Endodermal cell (in vitro differentiated cells): ENCODE data around the gene PNO1. TPM values are rescaled to one million over a fixed set of nuclear protein-coding genes. Genes with fewer than 3 reads are reported as not detected.

Source experiments
- DNase-seq: peaks from one replicate; pipeline ENCODE4 v3.0.0-alpha.2; 2017
- H3K27ac ChIP-seq: 2 replicates; pipeline ENCODE4 v1.5.1; 2013; ENCODE audit warnings: mild to moderate bottlenecking, low read depth, low read length, moderate library complexity
- H3K27me3 ChIP-seq: 2 replicates; pipeline ENCODE4 v1.6.1; 2013; ENCODE audit warnings: mild to moderate bottlenecking, low read length, moderate library complexity; ENCODE audit not compliant: insufficient read depth, control insufficient read depth, poor library complexity, severe bottlenecking
- H3K36me3 ChIP-seq: 2 replicates; pipeline ENCODE4 v1.7.0; 2013; ENCODE audit warnings: mild to moderate bottlenecking, low read length, moderate library complexity; ENCODE audit not compliant: control insufficient read depth, insufficient read depth
- H3K4me1 ChIP-seq: one replicate; pipeline ENCODE4 v1.7.0; 2013; ENCODE audit warnings: low read length; ENCODE audit not compliant: control insufficient read depth, insufficient read depth
- H3K4me3 ChIP-seq: 2 replicates; pipeline ENCODE4 v1.5.1; 2013; ENCODE audit warnings: mild to moderate bottlenecking, low read length, moderate library complexity
- H3K9ac ChIP-seq: 2 replicates; pipeline ENCODE4 v1.6.1; 2013; ENCODE audit warnings: mild to moderate bottlenecking, low read length, moderate library complexity; ENCODE audit not compliant: poor library complexity, severe bottlenecking; ENCODE audit errors: extremely low read depth
- H3K9me3 ChIP-seq: 2 replicates; pipeline ENCODE4 v1.6.1; 2013; ENCODE audit warnings: mild to moderate bottlenecking, low read length, moderate library complexity; ENCODE audit not compliant: control insufficient read depth
- H3K27ac Mint-ChIP-seq: 2 replicates; pipeline ENCODE4 v1.8.0; 2020; ENCODE audit warnings: mixed read lengths
- H3K27me3 Mint-ChIP-seq: 2 replicates; pipeline ENCODE4 v1.8.0; 2021; ENCODE audit warnings: mild to moderate bottlenecking, mixed read lengths; ENCODE audit not compliant: insufficient read depth
- H3K36me3 Mint-ChIP-seq: 2 replicates; pipeline ENCODE4 v1.8.0; 2020; ENCODE audit warnings: low read depth, mixed read lengths
- H3K4me1 Mint-ChIP-seq: 2 replicates; pipeline ENCODE4 v1.8.0; 2020; ENCODE audit warnings: mixed read lengths
- H3K4me3 Mint-ChIP-seq: 2 replicates; pipeline ENCODE4 v1.8.0; 2020; ENCODE audit warnings: mild to moderate bottlenecking, moderate library complexity, mixed read lengths
- H3K9me3 Mint-ChIP-seq: 2 replicates; pipeline ENCODE4 v1.8.0; 2020; ENCODE audit warnings: mild to moderate bottlenecking, mixed read lengths
- CTCF ChIP-seq: fragments of 200-600 bp; sonication (generic); conservative IDR thresholded peaks from 2 replicates; pipeline ENCODE4 v1.5.0; 2021; ENCODE audit warnings: antibody characterized with exemption, mild to moderate bottlenecking
- WGBS, 2 experiments: methylation state at CpG; one replicate each; pipeline versions ENCODE4 v1.1.5 to v1.1.7; 2013; ENCODE audit warnings: missing lambda C conversion rate in 2 of 2, mixed read lengths in 1 of 2; ENCODE audit not compliant: insufficient coverage in 1 of 2, insufficient read length in 1 of 2; 5-methylcytosine and 5-hydroxymethylcytosine counted together
- total RNA-seq, 2 donors: library from RNA; stranded (reverse); fragmentation: NEBNext Ultra II Directional in 1 of 2; extraction: Animal tissue kit (Norgen Biotek cat#: 25700) in 1 of 2; gene quantifications; 2 replicates in 1 of 2; 3 replicates in 1 of 2; pipeline ENCODE4 v1.2.1, GENCODE V29; 2021

Gene PNO1
- total RNA-seq, 2 donors from 2014 or later, result 16.6 to 21.3 TPM

GRCh38 chr2:68152681-68153347, 4.9 kb upstream of the PNO1 start:
- Histone ChIP-seq H3K36me3 (no peaks in the 10 kb centered on the region), H3K9ac (no peak overlapping the region), H3K9me3 (no peaks in the 10 kb centered on the region), H3K27me3 (no peaks in the 10 kb centered on the region), H3K27ac (no peak overlapping the region), H3K4me3 (no peak overlapping the region), H3K4me1 (no peaks in the 10 kb centered on the region)
- H3K36me3 Mint-ChIP-seq, result peaks cover 6% of the 10 kb centered on the region
- DNase-seq, result no peak
- H3K4me1 Mint-ChIP-seq, result peaks cover 8% of the 10 kb centered on the region
- no peak for TF ChIP-seq CTCF
- H3K27me3 Mint-ChIP-seq, result no peaks in the 10 kb centered on the region
- H3K27ac Mint-ChIP-seq, result no peak overlapping the region
- no peaks in the 10 kb centered on the region for H3K9me3 Mint-ChIP-seq
- H3K4me3 Mint-ChIP-seq, result no peak overlapping the region
- WGBS, 2 experiments, result 83 to 92% methylated on average over 2 to 3 of the region's 3 CpGs

DNA sequence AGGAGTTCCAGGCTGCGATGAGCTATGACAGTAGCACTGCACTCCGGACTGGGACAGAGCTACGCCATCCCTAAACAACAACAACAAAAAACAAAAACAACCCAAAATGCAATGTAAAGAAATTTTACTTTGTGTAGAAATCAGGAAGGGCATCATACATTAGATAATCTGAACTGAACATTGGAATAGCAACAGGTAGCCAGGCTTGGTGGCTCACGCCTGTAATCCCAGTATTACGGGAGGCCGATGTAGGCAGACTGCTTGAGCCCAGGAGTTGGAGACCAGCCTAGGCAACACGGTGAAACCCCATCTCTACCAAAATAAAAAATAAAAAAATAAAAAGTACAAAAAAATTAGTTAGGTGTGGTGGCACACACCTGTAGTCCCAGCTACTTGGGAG, 2.1 kb upstream of the PNO1 start:
- WGBS, 2 experiments, result 87% methylated on average over 5 of the region's 7 CpGs; no CpG with 5 or more reads in 1 of the 2 experiments

DNA sequence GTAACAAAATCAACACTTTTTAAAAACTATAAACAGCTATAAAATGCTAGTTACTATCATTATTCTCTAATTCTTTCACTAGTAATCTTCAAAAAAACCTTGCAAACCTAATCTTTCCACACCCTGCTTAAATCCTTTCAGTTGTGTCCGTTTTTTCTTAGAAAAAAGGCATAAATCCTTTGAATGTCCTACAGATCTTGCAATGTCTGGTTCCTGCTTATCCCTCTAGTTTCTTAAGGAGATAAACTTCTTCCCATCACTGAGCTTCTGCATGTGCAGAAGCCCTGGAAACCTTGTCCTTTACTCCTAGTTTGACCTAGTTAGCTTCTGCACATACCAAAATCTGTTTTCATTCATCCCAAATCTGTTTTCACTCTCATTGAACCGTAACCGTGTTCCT, 1.3 kb upstream of the PNO1 start:
- peak overlapping the region; percentile 100 for H3K27ac Mint-ChIP-seq
- H3K4me1 ChIP-seq, result peaks cover 2% of the 10 kb centered on the region
- no peaks in the 10 kb centered on the region for H3K27me3 Mint-ChIP-seq
- H3K4me3 Mint-ChIP-seq, result peak overlapping the region; percentile 96
- H3K27ac ChIP-seq, result peak overlapping the region; percentile 100
- H3K36me3 Mint-ChIP-seq, result peaks cover 21% of the 10 kb centered on the region
- DNase-seq, result no peak
- H3K4me3 ChIP-seq, result peak overlapping the region; percentile 99
- no peak for TF ChIP-seq CTCF
- H3K9ac ChIP-seq, result peak overlapping the region; percentile 96
- peaks cover 17% of the 10 kb centered on the region for H3K36me3 ChIP-seq
- no peaks in the 10 kb centered on the region for H3K9me3 ChIP-seq
- WGBS, 2 experiments, result 25 to 32% methylated on average over 3 of the region's 3 CpGs
- no peaks in the 10 kb centered on the region for H3K27me3 ChIP-seq
- H3K9me3 Mint-ChIP-seq, result no peaks in the 10 kb centered on the region
- peaks cover 15% of the 10 kb centered on the region for H3K4me1 Mint-ChIP-seq

More for the DNA sequence above, 2.1 kb upstream of the PNO1 start:
- no peak overlapping the region for H3K4me3 Mint-ChIP-seq
- Histone ChIP-seq H3K4me1 (peaks cover 2% of the 10 kb centered on the region), H3K36me3 (peaks cover 9% of the 10 kb centered on the region), H3K9ac (no peak overlapping the region), H3K9me3 (no peaks in the 10 kb centered on the region), H3K27ac (no peak overlapping the region), H3K4me3 (no peak overlapping the region), H3K27me3 (no peaks in the 10 kb centered on the region)
- H3K27ac Mint-ChIP-seq, result no peak overlapping the region
- H3K4me1 Mint-ChIP-seq, result peaks cover 15% of the 10 kb centered on the region
- peaks cover 14% of the 10 kb centered on the region for H3K36me3 Mint-ChIP-seq
- H3K27me3 Mint-ChIP-seq, result no peaks in the 10 kb centered on the region
- H3K9me3 Mint-ChIP-seq, result no peaks in the 10 kb centered on the region
- TF ChIP-seq CTCF, result no peak
- DNase-seq, result no peak
